Muscle of leg (tissue), 11 donors: ENCODE measurements around the gene DOC2B. TPM values are rescaled to one million over a fixed set of nuclear protein-coding genes. Genes with fewer than 3 reads are reported as not detected.
"Not testable (repeated sequence)": the region's sequence is repeated elsewhere in the genome, so short reads cannot be mapped to it uniquely, and the experiment has no call there.

ENCODE experiments used
- DNase-seq: peaks from one replicate; pipeline ENCODE4 v3.0.0; 2013
- H3K27ac ChIP-seq: one replicate; pipeline ENCODE4 v1.5.1; 2013; ENCODE audit warnings: mild to moderate bottlenecking, low read length, control low read depth
- H3K27me3 ChIP-seq: one replicate; pipeline ENCODE4 v1.6.1; 2013; ENCODE audit warnings: low read length; ENCODE audit not compliant: control insufficient read depth, insufficient read depth
- H3K36me3 ChIP-seq: one replicate; pipeline ENCODE4 v1.6.1; 2013; ENCODE audit warnings: low read length; ENCODE audit not compliant: control insufficient read depth, insufficient read depth
- H3K4me1 ChIP-seq: one replicate; pipeline ENCODE4 v1.6.1; 2013; ENCODE audit warnings: low read length; ENCODE audit not compliant: control insufficient read depth, insufficient read depth
- H3K4me3 ChIP-seq: one replicate; pipeline ENCODE4 v1.5.1; 2013; ENCODE audit warnings: low read length, control low read depth
- H3K9me3 ChIP-seq: replicated peaks from 2 replicates; pipeline ENCODE4 v1.6.1; 2013; ENCODE audit warnings: low read depth, low read length; ENCODE audit not compliant: control insufficient read depth
- whole genome bisulfite sequencing: methylation state at CpG from one replicate; pipeline ENCODE4 v1.1.5; 2013; ENCODE audit warnings: missing lambda C conversion rate; ENCODE audit not compliant: insufficient coverage; 5-methylcytosine and 5-hydroxymethylcytosine counted together
- polyA plus RNA-seq, 8 donors: library from polyadenylated mRNA; unstranded; fragments of 120-200 nt; gene quantifications; one replicate each; pipeline versions ENCODE4 v1.2.1 to v1.2.3, GENCODE V29; 2013; ENCODE audit warnings: inconsistent platforms in 1 of 8, low replicate concordance in 1 of 8; ENCODE audit not compliant: insufficient read length in 8 of 8, insufficient read depth in 1 of 8
- total RNA-seq: library from RNA; stranded (reverse); fragments of 120-200 nt; gene quantifications from one replicate; pipeline ENCODE4 v1.2.4, GENCODE V29; 2013

Gene DOC2B
- total and polyA plus RNA-seq, 9 donors = 2.4 to 6.5 (median 4.5) TPM

- WGBS = 78% methylated on average over 5 of the region's 5 CpGs
- Histone ChIP-seq H3K27me3 (peaks cover 53% of the 10 kb centered on the region), H3K4me1 (peaks cover 34% of the 10 kb centered on the region), H3K36me3 (no peaks in the 10 kb centered on the region), H3K9me3 (no peaks in the 10 kb centered on the region), H3K4me3 (no peak overlapping the region), H3K27ac (no peak overlapping the region)
- no peak for DNase-seq
These were observed 2.4 kb downstream of the DOC2B start for GRCh38 chr17:179066-179432.

DNA sequence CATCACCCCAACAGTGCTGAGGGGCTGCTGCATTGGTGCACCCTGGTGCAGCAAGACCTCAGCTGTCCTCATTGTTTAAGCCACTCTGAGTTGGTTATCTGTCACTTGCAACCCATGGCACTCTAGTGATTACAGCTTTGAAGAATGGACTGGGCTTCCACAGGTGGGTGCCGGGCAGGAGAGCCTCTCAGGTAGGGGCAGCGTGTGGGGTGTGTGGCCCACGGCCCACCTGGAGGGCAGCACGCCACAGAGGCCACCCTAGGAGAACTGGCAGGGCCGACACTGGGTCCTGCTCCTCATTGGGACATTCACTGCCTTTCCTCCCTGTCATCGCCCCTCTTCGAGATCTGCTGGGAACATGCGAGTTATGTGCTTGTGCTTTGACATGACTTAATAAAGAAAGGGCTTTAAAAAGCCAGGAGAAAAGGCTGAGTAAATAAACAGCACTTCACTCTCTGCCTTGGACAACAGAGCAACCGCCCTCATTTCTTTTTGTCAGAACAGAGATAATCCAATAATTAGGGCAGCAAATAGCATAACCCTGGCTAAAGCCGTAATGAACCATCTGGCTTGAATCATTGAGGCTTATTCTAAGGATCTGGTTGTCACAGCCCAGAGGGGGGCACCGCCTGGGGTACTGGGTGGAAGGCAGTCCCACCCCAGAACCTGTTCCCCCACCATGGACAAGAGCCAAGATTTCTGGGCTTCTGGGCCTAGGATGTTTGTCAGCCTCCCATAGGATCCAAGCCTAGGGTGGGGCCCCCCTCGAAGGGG, 3.0 kb downstream of the DOC2B start:
- peaks cover 34% of the 10 kb centered on the region for H3K4me1 ChIP-seq
- no peaks in the 10 kb centered on the region for H3K36me3 ChIP-seq
- no peak for DNase-seq
- no peak overlapping the region for H3K27ac ChIP-seq
- H3K9me3 ChIP-seq = no peaks in the 10 kb centered on the region
- peaks cover 47% of the 10 kb centered on the region for H3K27me3 ChIP-seq
- WGBS = 61% methylated on average over 9 of the region's 12 CpGs
- no peak overlapping the region for H3K4me3 ChIP-seq

DNA sequence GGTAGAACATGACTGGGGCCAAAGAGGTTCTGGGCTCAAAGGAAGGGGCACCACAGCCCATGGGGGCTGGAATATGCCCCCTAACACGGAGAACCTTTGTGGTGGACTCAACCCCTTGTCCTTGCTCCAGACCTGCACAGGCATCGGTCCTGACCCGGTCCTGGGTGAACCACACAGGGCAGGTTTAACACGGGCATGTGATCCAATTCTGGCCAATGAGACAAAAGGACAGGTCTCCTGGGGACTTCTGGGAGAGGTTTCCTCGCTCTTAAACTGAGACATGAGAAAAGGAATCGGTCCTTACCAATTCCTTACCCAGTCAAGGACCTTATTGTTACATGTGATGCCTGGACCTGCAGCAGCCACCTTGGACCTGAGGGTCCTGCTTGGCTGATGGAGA, 3.7 kb downstream of the DOC2B start:
- 80% methylated on average over 1 of the region's 6 CpGs for WGBS
- Histone ChIP-seq H3K27me3 (peaks cover 46% of the 10 kb centered on the region), H3K27ac (no peak overlapping the region), H3K36me3 (no peaks in the 10 kb centered on the region), H3K4me1 (peaks cover 34% of the 10 kb centered on the region), H3K9me3 (no peaks in the 10 kb centered on the region), H3K4me3 (no peak overlapping the region)
- DNase-seq = no peak

DNA sequence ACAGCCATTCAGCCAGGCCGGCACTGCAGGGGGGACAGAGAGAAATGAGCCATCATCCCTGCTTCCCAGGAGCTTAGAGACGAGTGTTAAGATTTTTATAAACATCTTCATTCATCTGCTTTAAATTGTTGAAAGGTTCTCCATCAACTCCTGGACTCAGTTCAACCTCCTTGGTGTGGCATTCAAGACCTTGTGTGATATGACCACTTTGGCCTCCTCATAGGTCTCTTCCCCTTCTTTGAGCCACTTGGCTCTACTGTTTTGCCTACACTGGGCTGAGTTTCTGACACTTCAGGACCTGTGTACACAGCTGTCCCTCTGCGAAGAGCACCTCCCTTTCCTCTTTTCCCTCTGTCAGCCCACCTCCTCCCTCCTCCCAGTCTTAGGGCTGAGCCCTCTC, 4.3 kb downstream of the DOC2B start:
- Histone ChIP-seq H3K9me3 (no peaks in the 10 kb centered on the region), H3K27me3 (peaks cover 40% of the 10 kb centered on the region), H3K4me3 (no peak overlapping the region), H3K4me1 (peaks cover 29% of the 10 kb centered on the region), H3K27ac (no peak overlapping the region), H3K36me3 (no peaks in the 10 kb centered on the region)
- 67% methylated on average over 1 of the region's 3 CpGs for WGBS
- no peak for DNase-seq

GRCh38 chr17:173166-173911, 8.1 kb downstream of the DOC2B start:
- no peaks in the 10 kb centered on the region for H3K9me3 ChIP-seq
- DNase-seq = peak; percentile 51
- peaks cover 7% of the 10 kb centered on the region for H3K4me1 ChIP-seq
- H3K36me3 ChIP-seq = no peaks in the 10 kb centered on the region
- H3K4me3 ChIP-seq = no peak overlapping the region
- H3K27me3 ChIP-seq = peaks cover 15% of the 10 kb centered on the region
- H3K27ac ChIP-seq = no peak overlapping the region
- WGBS = 50% methylated on average over 7 of the region's 10 CpGs

DNA sequence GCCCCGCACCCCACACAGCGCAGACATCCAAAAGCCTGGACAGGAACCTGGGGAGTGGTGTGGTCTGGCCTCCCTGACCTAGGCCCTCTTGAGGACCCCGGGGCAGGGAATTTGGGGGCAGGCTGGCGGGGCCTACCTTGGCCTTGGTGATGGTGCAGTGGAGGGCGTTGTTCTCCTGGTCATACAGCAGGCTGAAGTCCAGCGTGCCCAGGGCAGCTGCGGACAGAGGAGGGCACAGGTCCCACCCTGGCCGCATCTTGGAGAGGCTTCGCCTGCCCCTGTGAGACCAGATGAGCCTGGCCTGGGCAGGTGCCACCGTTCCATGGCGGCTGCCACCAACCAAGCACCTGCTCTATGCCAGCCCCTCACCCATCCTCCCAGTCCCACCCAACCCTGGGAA, 9.0 kb downstream of the DOC2B start:
- Histone ChIP-seq H3K4me3 (no peak overlapping the region), H3K9me3 (no peaks in the 10 kb centered on the region), H3K27me3 (peaks cover 5% of the 10 kb centered on the region), H3K27ac (no peak overlapping the region), H3K36me3 (no peaks in the 10 kb centered on the region), H3K4me1 (peaks cover 7% of the 10 kb centered on the region)
- 85% methylated on average over 9 of the region's 11 CpGs for WGBS
- DNase-seq = no peak

DNA sequence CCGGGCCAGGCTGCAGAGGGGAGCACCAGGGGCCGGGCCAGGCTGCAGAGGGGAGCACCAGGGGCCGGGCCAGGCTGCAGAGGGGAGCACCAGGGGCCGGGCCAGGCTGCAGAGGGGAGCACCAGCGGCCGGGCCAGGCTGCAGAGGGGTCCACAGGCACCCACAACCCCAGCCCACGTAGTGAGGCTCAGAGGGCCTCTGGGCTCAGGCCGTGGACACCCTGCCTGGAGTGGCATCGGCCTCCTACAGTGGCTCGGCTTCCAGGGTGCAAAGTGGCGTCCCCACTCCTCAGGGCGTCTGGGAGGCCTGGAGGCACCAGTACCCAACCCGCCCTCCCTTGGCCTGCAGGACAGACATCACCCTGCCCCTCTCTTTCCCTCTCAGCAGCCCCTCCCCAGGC, 9.6 kb downstream of the DOC2B start:
- no peak overlapping the region for H3K27ac ChIP-seq
- no peaks in the 10 kb centered on the region for H3K36me3 ChIP-seq
- WGBS = 84% methylated on average over 10 of the region's 13 CpGs
- no peaks in the 10 kb centered on the region for H3K9me3 ChIP-seq
- peaks cover 7% of the 10 kb centered on the region for H3K4me1 ChIP-seq
- H3K4me3 ChIP-seq = no peak overlapping the region
- DNase-seq = no peak
- H3K27me3 ChIP-seq = peaks cover 4% of the 10 kb centered on the region

GRCh38 chr17:170130-170670, 11.2 kb downstream of the DOC2B start:
- Histone ChIP-seq H3K36me3 (no peaks in the 10 kb centered on the region), H3K27ac (no peak overlapping the region), H3K9me3 (no peaks in the 10 kb centered on the region), H3K27me3 (peaks cover 2% of the 10 kb centered on the region), H3K4me3 (no peak overlapping the region), H3K4me1 (peaks cover 7% of the 10 kb centered on the region)
- WGBS = 91% methylated on average over 4 of the region's 6 CpGs
- no peak for DNase-seq

DNA sequence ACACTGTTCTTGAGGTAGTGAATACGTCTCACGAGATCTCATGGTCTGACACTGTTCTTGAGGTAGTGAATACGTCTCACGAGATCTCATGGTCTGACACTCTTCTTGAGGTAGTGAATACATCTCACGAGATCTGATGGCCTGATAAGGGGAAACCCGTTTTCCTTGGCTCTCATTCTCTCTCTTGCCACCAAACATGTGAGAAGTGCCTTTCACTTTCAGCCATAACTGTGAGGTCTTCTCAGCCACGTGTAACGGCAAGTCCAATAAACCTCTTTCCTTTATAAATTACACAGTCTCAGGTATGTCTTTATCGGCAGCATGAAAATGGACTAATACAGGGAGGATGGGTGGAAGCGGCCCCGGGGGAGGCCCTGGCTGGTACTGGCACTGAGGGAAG, 12.8 kb downstream of the DOC2B start:
- not testable (repeated sequence) for H3K4me3 ChIP-seq, H3K9me3 ChIP-seq, DNase-seq, H3K27ac ChIP-seq, H3K27me3 ChIP-seq, H3K36me3 ChIP-seq
- WGBS = 100% methylated on average over 2 of the region's 11 CpGs
- H3K4me1 ChIP-seq = peaks cover 17% of the 10 kb centered on the region

- 87% methylated on average over 13 of the region's 14 CpGs for WGBS
- Histone ChIP-seq H3K36me3 (no peaks in the 10 kb centered on the region), H3K27ac (no peak overlapping the region), H3K4me3 (no peak overlapping the region), H3K4me1 (peaks cover 10% of the 10 kb centered on the region), H3K27me3 (no peaks in the 10 kb centered on the region), H3K9me3 (no peaks in the 10 kb centered on the region)
- DNase-seq = no peak
These were observed 15.5 kb downstream of the DOC2B start for GRCh38 chr17:165939-166338.
